GM12878 (cell line): ENCODE data around the gene ISCU. TPM values are rescaled to one million over a fixed set of nuclear protein-coding genes. Genes with fewer than 3 reads are reported as not detected.

Experiments
- ATAC-seq: fragments of 200-7000 bp; cut with Tn5 transposase; 3 replicates; pipeline ENCODE4 v1.9.1; 2020; ENCODE audit warnings: mild to moderate bottlenecking, moderate library complexity
- BruUV-seq: library from RNA; stranded (reverse); fragments of 400-500 nt; replicated peaks from 2 replicates; lab custom pipeline; 2021; lab: Mats Ljungman, UMichigan
- CTCF ChIA-PET: fragments of 300-600 bp; sonication (Branson Sonifier 250); formaldehyde crosslinking; extraction: SDS; loops from one replicate; lab custom pipeline; 2021; ENCODE audit warnings: inconsistent platforms; lab: Yijun Ruan, JAX
- POLR2A ChIA-PET: fragments of 350-600 bp; formaldehyde crosslinking; extraction: SDS; loops from one replicate; lab custom pipeline; 2021; ENCODE audit warnings: inconsistent platforms; lab: Charles Lee
- RAD21 ChIA-PET: fragments of 300-600 bp; sonication (Branson Sonifier 250); formaldehyde crosslinking; loops from one replicate; lab custom pipeline; 2023; ENCODE audit warnings: antibody characterized with exemption; ENCODE audit not compliant: unreplicated experiment; lab: Charles Lee
- SMC1A ChIA-PET: fragments of 300-600 bp; sonication (Branson Sonifier 250); formaldehyde crosslinking; loops from one replicate; lab custom pipeline; 2023; ENCODE audit not compliant: unreplicated experiment, uncharacterized antibody; lab: Charles Lee
- DNase-seq: peaks from one replicate; pipeline ENCODE4 v3.0.0-alpha.2; 2011; ENCODE audit warnings: low read depth, low spot score
- FAIRE-seq: peaks from 3 replicates; lab custom pipeline; 2011; peaks lifted over from hg19 to GRCh38; lab: Jason Lieb, UNC
- H2AFZ ChIP-seq: 2 replicates; pipeline ENCODE4 v1.6.0; 2011; ENCODE audit warnings: low read depth, low read length, control low read depth; ENCODE audit not compliant: control insufficient read depth
- H3K27ac ChIP-seq: 2 replicates; pipeline ENCODE4 v1.5.1; 2011; ENCODE audit warnings: control low read depth; ENCODE audit not compliant: control insufficient read depth, insufficient read depth
- H3K27me3 ChIP-seq, 2 experiments: replicated peaks in 1 of 2; 2 replicates each; pipeline versions ENCODE4 v1.6.0 to v1.6.1; 2011; ENCODE audit warnings: low read length in 1 of 2; ENCODE audit not compliant: control insufficient read depth in 2 of 2, insufficient read depth in 2 of 2
- H3K36me3 ChIP-seq, 2 experiments: 2 replicates each; pipeline ENCODE4 v1.5.1; 2011; ENCODE audit warnings: low read length in 1 of 2; ENCODE audit not compliant: control insufficient read depth in 2 of 2, insufficient read depth in 2 of 2
- H3K4me1 ChIP-seq: 2 replicates; pipeline ENCODE4 v1.6.1; 2011; ENCODE audit warnings: mild to moderate bottlenecking, low read length, moderate library complexity, mixed read lengths; ENCODE audit not compliant: control insufficient read depth, insufficient read depth
- H3K4me2 ChIP-seq: 2 replicates; pipeline ENCODE4 v1.6.0; 2011; ENCODE audit warnings: control low read depth; ENCODE audit not compliant: control insufficient read depth, insufficient read depth
- H3K4me3 ChIP-seq: fragments of 200-600 bp; sonication (generic); 2 replicates; pipeline ENCODE4 v1.5.1; 2016
- H3K79me2 ChIP-seq: 2 replicates; pipeline ENCODE4 v1.6.0; 2011; ENCODE audit warnings: low read length; ENCODE audit not compliant: control insufficient read depth, insufficient read depth
- H3K9ac ChIP-seq: 2 replicates; pipeline ENCODE4 v1.8.0; 2011; ENCODE audit warnings: low read length, control low read depth, mixed read lengths; ENCODE audit not compliant: control insufficient read depth, insufficient read depth
- H3K9me3 ChIP-seq: replicated peaks from 3 replicates; pipeline ENCODE4 v1.5.1; 2011; ENCODE audit warnings: mild to moderate bottlenecking, low read length; ENCODE audit not compliant: control insufficient read depth, insufficient read depth
- H4K20me1 ChIP-seq: 2 replicates; pipeline ENCODE4 v1.6.0; 2011; ENCODE audit not compliant: control insufficient read depth, insufficient read depth
- CEBPB ChIP-seq, 2 experiments: fragments of 150-350 bp in 1 of 2; IDR thresholded peaks; 2 replicates each; pipeline ENCODE4 v1.6.1; 2012 to 2014; ENCODE audit warnings: low read depth in 2 of 2, low read length in 2 of 2, borderline replicate concordance in 1 of 2, inconsistent platforms in 1 of 2
- EED ChIP-seq: sonication (generic); IDR thresholded peaks from 2 replicates; pipeline ENCODE4 v1.6.1; 2016; ENCODE audit warnings: antibody characterized with exemption, low read depth
- POLR2A ChIP-seq: IDR thresholded peaks from 2 replicates; pipeline ENCODE4 v1.6.1; 2011; ENCODE audit warnings: low read depth, mild to moderate bottlenecking, low read length
- POLR2AphosphoS5 ChIP-seq: IDR thresholded peaks from 2 replicates; pipeline ENCODE4 v1.6.1; 2011; ENCODE audit warnings: mild to moderate bottlenecking, low read length, inconsistent platforms
- SRF ChIP-seq, 2 experiments: IDR thresholded peaks; 2 replicates each; pipeline ENCODE4 v1.6.1; 2011; ENCODE audit warnings: low read depth in 2 of 2, low read length in 2 of 2, mild to moderate bottlenecking in 1 of 2, moderate library complexity in 1 of 2
- SUZ12 ChIP-seq: fragments of 200-600 bp; sonication (generic); IDR thresholded peaks from one replicate; pipeline ENCODE4 v1.6.1; 2018; ENCODE audit warnings: antibody characterized with exemption, mild to moderate bottlenecking; ENCODE audit not compliant: unreplicated experiment
- WGBS: methylation state at CpG from one replicate; pipeline ENCODE4 v1.1.6; 2016; ENCODE audit warnings: low lambda C conversion rate; ENCODE audit not compliant: insufficient replicate concordance, insufficient coverage; ENCODE audit errors: missing lambda C conversion rate; 5-methylcytosine and 5-hydroxymethylcytosine counted together
- in situ Hi-C: fragments of 300-500 bp; cut with MboI; formaldehyde crosslinking; loops from 9 replicates; pipeline ENCODE4 v1.14.3; 2018; ENCODE audit warnings: mixed read lengths
- intact Hi-C: fragments of 100-400 bp; cut with micrococcal nuclease; formaldehyde crosslinking; loops from one replicate; pipeline ENCODE4 v1.14.2; 2022; ENCODE audit not compliant: unreplicated experiment
- polyA plus RNA-seq, 11 experiments: library from polyadenylated mRNA; depleted of rRNA in 4 of 11; unstranded in 6 of 11; stranded (reverse) in 5 of 11; fragments of >200 nt; fragmentation: Nextera tagmentation in 4 of 11; fragmentation: Illumina TruSeq in 1 of 11; extraction: Ambion mirVana in 4 of 11; extraction: Trizol in 1 of 11; gene quantifications; 1 replicate in 1 of 11; 2 replicates in 10 of 11; pipeline versions ENCODE4 v1.2.1 to v1.2.3, GENCODE V29; 2011 to 2016; ENCODE audit warnings: inconsistent platforms in 2 of 11, missing spikeins in 2 of 11, low read depth in 1 of 11
- total RNA-seq, 4 experiments: library from RNA; depleted of rRNA in 3 of 4; stranded (reverse); fragments of >200 nt in 3 of 4; fragmentation: Illumina TruSeq in 1 of 4; extraction: Trizol in 1 of 4; gene quantifications; 2 replicates each; pipeline versions ENCODE4 v1.2.1 to v1.2.3, GENCODE V29; 2013 to 2021

Gene ISCU
- total and polyA plus RNA-seq, 10 of the 15 experiments (the other 5 are each of a cell fraction or from before 2014, with no cell fraction given): 32.8 to 260 (median 127) TPM

DNA sequence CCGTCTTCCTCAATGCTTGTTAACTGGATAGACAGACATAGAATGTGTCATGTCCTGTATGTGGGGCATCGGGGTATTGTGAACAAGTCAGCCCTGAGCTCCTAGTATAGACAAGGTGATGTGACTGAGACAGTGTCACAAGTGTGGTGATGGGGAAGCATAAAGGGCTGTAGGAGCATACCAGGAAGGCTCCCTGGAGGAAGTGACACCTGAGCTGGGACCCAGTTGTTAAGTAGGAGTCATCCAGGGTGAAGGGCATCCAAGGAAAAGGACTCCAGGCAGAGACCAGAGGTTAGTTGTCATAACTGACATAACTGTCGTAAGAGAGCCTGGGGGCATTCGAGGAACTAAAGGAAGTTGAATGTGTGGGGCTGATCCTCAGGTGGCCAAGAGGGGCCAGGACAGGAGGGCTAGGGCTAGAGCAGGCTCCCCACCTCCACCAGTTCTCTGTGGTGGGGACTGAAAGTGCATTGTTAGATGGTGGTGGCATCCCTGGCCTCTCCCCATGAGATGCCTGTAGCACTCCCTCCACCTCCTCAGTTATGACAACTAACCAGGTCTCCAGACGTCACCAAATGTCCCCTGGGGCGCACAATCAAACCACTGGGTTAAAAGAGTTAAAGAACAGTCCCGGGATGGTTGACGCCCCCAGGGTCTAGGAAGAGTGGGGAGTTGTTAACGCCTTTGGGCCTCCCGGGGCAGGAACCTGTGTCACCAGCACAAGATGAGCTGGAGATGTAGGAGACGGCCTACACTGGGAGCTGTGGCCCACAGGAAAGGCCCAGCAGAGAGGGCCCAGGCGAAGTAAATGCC lies 44.9 kb upstream of the ISCU start:
- RAD21 ChIA-PET: interaction anchor here (2.2 kb wide), 1 partner anchor 100 kb away, joined by 7 read pairs; no protein-coding TSS in a partner anchor
- in situ Hi-C loops (loop anchor here (25.0 kb wide), 1 partner anchor 830 kb away; the partner anchor contains the start of gene PWP1), intact Hi-C loops (loop anchor here (5.0 to 10.0 kb wide), 2 partner anchors 100 to 153 kb away; no protein-coding TSS in a partner anchor)
- peaks cover 16% of the 10 kb centered on the region for H3K79me2 ChIP-seq
- H3K27ac ChIP-seq: no peak overlapping the region
- no peak overlapping the region for H3K4me3 ChIP-seq
- no peak for FAIRE-seq
- WGBS: 85% methylated on average over 12 of the region's 12 CpGs
- POLR2A ChIA-PET: no interaction called here
- H4K20me1 ChIP-seq: peaks cover 3% of the 10 kb centered on the region; the same call in 1 of the 2 replicates
- no TSS peak for BruUV-seq
- peaks cover 23 to 24% of the 10 kb centered on the region in 2 experiments for H3K36me3 ChIP-seq
- SMC1A ChIA-PET: interaction anchor here (0.7 to 1.7 kb wide), 3 partner anchors 9 to 284 kb away, joined by 3 to 8 read pairs (median 3); no protein-coding TSS in a partner anchor
- H3K4me1 ChIP-seq: peaks cover 11% of the 10 kb centered on the region
- no peak overlapping the region for H3K4me2 ChIP-seq
- no peak for DNase-seq
- H3K9ac ChIP-seq: no peak overlapping the region
- H2AFZ ChIP-seq: no peak overlapping the region
- CTCF ChIA-PET: interaction anchor here (1.2 kb wide), 1 partner anchor 19 kb away, joined by 3 read pairs; no protein-coding TSS in a partner anchor
- ATAC-seq: no peak
- peak; percentile 13; the same call in 1 of the 2 replicates for TF ChIP-seq POLR2AphosphoS5
- TF ChIP-seq CEBPB (IDR thresholded peaks at IDR 0.05; ENCODE audit: borderline replicate concordance in 1 of 2, low read depth in 2 of 2, low read length in 2 of 2): no peak
- no peaks in the 10 kb centered on the region for H3K27me3 ChIP-seq
- no peaks in the 10 kb centered on the region for H3K9me3 ChIP-seq

DNA sequence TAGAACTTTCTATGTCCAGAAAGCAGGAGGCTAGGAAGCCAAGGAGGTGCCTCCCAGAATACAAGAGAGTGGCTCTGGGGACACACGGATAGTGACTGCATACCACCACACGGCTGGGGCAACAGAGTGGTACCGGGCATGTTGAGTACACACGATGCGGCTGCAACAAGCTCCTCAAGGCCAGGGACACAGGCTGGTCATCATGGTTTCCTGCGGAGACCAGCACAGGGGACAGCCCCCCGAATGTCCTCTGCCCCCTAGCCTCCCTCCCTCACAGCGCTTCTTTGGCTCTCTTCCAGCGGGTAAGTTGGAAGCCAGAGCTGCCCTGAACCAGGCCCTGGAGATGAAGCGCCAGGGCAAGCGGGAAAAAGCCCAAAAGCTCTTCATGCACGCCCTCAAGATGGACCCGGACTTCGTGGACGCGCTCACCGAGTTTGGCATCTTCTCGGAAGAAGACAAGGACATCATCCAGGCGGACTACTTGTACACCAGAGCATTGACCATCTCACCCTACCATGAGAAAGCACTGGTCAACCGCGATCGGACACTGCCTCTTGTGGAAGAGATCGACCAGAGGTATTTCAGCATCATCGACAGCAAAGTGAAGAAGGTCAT lies 44.2 kb upstream of the ISCU start:
- ChIA-PET RAD21 (no interaction called here), CTCF (interaction anchor here (0.7 kb wide), 1 partner anchor 17 kb away, joined by 3 read pairs; no protein-coding TSS in a partner anchor), SMC1A (interaction anchor here (0.7 to 1.4 kb wide), 2 partner anchors 8 to 284 kb away, joined by 3 read pairs; no protein-coding TSS in a partner anchor), POLR2A (no interaction called here)
- intact Hi-C loops: loop anchor here (5.0 to 10.0 kb wide), 2 partner anchors 99 to 153 kb away; no protein-coding TSS in a partner anchor
- in situ Hi-C loops: loop anchor here (25.0 kb wide), 1 partner anchor 831 kb away; the partner anchor contains the start of gene PWP1
- Histone ChIP-seq H4K20me1 (peaks cover 3% of the 10 kb centered on the region; the same call in 1 of the 2 replicates), H3K9ac (no peak overlapping the region), H3K4me3 (no peak overlapping the region), H2AFZ (no peak overlapping the region), H3K4me1 (peaks cover 9% of the 10 kb centered on the region), H3K9me3 (no peaks in the 10 kb centered on the region), H3K27ac (no peak overlapping the region), H3K27me3 (no peaks in the 10 kb centered on the region), H3K4me2 (no peak overlapping the region), H3K79me2 (peaks cover 16% of the 10 kb centered on the region), H3K36me3 (peaks cover 26 to 32% of the 10 kb centered on the region in 2 experiments)
- 94% methylated on average over 24 of the region's 24 CpGs for WGBS
- FAIRE-seq (no peak), DNase-seq (no peak), ATAC-seq (no peak)
- TF ChIP-seq SUZ12 (no peak), POLR2A (peak; percentile 51), SRF (IDR thresholded peaks at IDR 0.05; ENCODE audit: low read depth in 2 of 2, low read length in 2 of 2) (no peak), EED (no peak), POLR2AphosphoS5 (peak; percentile 0; the same call in 1 of the 2 replicates)
- BruUV-seq: no TSS peak
